ENCODE measurements around the gene UGT1A8.
"Not testable (repeated sequence)": the region's sequence is repeated elsewhere in the genome, so short reads cannot be mapped to it uniquely, and the experiment has no call there.

The UGT1A8 gene

DNA sequence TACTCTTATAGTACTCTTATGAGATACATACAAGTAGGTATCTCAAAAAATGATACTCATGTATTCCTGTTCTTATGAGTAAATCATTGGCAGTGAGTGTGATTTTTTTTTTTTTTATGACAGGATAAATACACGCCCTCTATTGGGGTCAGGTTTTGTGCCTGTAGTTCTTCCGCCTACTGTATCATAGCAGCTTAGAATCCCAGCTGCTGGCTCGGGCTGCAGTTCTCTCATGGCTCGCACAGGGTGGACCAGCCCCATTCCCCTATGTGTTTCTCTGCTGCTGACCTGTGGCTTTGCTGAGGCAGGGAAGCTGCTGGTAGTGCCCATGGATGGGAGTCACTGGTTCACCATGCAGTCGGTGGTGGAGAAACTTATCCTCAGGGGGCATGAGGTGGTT, at the start of gene UGT1A8:
Gene UGT1A8, plus strand, starts transcription at position 158 of the 400 bp plus-strand sequence. Its CDS starts 75 bp downstream, at position 233.
- not testable (repeated sequence) for DNase-seq

DNA sequence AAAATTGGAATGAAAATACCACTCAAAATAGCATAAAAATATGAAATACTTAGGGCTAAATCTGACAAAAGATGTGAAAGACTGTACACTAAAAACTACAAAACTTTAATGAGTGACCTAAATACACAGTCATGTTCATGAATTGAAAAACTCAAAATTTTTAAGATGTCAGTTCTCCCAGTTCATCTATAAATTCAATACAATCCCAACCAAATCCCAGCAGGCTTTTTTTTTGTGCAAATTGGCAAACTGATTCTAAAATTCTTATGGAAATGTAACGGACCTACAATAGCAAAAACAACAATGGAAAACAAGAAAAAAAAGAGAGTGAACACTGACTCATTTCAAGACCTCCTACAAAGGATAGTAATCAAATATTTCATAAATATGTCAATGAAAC, 46.4 kb upstream of the UGT1A8 start:
- no peak for DNase-seq

DNA sequence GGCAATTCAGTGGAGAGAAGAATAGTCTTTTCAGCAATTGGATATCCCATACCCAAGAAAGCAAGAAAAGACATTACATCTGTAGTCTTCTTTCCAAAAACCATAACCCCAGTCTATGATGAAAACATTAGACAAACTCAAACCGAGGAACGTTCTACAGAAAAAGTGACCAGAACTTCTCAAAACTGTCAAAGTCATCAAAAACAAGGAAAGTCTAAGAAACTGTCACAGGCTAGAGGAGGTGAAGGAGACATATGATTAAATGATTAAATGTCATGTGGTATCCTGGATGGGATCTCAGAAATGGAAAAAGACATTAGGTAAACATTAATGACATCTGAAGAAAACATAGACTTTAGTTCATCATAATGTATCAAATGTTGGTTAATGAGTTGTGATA, 46.0 kb upstream of the UGT1A8 start:
- DNase-seq = no peak

DNA sequence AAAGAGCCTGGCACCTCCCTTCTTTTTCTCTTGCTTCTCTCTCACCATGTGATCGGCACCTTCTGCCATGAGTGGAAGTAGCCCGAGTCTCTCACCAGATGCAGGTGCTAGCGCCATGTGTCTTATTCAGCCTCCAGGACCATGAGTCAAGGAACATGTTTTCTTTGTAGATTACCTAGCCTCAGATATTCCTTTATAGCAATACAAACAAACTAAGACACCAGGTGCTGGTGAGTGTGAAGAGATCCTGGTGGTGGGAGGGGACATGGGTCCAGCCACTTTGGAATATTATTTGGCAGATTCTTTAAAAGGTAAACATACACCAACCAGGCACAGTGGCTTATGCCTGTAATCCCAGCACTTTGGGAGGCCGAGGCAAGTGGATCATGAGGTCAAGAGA, 45.0 kb upstream of the UGT1A8 start:
- no peak for DNase-seq

DNA sequence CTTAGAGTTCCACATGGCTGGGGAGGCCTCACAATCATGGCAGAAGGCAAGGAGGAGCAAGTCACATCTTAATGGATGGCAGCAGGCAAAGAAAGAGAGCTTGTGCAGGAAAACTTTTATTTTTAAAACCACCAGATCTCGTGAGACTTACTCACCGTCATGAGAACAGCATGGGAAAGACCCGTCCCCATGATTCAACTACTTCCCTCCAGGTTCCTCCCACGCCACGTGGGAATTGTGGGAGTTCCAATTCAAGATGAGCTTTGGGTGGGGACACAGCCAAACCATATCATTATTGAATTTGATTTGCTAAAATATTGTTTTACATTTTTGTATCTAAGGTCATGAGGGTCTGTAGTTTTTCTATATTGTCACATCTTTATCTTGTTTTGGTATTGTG, 40.1 kb upstream of the UGT1A8 start:
- DNase-seq = not testable (repeated sequence)

DNA sequence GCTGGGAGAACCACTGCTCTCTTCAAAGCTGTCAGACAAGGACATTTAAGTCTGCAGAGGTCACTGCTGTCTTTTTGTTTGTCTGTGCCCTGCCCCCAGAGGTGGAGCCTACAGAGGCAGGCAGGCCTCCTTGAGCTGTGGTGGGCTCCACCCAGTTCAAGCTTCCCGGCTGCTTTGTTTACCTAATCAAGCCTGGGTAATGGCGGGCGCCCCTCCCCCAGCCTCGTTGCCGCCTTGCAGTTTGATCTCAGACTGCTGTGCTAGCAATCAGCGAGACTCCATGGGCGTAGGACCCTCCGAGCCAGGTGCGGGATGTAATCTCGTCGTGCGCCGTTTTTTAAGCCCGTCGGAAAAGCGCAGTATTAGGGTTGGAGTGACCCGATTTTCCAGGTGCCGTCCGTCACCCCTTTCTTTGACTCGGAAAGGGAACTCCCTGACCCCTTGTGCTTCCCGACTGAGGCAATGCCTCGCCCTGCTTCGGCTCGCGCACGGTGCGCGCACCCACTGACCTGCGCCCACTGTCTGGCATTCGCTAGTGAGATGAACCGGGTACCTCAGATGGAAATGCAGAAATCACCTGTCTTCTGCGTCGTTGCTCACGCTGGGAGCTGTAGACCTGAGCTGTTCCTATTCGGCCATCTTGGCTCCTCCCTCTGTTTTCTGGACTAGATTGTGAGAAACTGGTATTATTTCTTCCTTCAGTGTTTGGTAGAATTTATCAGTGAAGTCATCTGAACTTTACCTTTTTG, 34.0 kb upstream of the UGT1A8 start:
- not testable (repeated sequence) for DNase-seq

DNA sequence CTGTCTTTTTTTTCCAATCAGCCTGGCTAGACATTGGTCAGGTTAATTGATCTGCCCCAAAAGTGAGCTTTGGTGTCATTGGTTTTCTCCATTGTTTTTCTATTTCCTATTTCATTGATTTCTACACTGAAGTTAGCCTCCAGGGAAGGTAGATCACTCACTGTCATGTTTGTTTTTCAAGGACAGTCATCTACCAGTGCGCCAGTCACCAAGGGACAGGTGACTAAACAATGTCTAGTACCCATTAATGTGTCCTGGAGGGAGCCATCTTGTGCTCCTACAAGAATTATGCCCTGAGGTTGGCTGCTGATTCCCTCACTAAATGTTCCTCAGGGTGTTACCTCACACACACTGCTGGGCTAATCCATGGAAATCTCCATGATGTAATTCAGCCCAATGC, 33.2 kb upstream of the UGT1A8 start:
- no peak for DNase-seq

DNA sequence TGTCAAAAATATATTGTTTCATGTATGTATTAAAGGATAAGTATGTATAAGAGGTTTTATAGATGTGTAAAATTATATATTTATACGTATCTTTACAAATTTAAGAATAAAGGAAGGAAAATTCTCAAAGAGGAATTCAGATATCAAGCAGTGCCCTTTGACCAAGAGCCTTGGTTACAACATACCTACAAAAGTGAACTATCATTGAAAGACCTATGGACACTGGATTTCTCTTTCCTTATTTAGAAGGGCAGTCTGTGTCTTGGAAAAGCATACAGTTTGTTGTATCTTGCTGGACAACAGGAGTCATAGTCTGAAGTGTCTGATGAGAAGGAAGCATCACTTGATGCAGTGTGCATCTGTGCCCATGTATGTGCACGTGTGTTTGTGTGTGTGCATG, 29.0 kb upstream of the UGT1A8 start:
- DNase-seq = no peak

DNA sequence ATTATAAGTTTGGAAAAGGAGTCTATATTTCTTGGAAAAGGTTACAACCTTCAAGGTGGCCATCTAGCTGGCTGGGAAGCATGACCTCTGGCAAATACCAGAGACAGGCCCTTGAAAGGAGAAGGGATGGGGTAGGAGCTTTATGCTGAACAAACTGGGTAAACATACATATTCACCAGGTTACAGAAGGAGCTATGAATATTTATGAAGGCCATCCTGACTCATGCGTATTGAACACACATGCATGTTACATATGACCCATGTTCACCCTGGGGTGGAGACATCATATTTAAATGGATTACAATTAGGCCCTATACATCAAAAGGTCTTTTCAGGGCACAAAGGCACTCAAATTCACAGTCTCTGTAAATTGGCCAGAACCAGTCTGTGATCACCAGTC, 24.7 kb upstream of the UGT1A8 start:
- not testable (repeated sequence) for DNase-seq

DNA sequence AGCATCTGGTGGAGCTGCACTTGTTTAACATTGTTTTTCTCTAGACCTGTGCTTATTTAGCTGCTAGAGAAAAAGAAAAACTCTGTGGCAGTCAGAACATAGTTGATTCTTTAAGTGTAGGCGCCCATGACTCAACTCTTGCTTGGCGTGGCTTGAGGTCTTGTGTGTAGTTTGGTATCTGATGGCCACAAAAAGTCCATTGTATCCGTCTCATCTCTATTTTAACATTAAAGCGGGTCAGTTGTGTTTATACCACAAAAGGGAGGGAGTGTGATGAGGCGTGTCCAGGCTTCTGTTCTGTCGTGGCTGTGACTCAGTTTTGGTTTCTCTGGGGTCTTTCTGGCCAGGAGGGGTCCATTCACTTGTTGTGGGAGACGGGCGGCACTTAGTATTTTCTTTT, 24.2 kb upstream of the UGT1A8 start:
- DNase-seq = no peak

DNA sequence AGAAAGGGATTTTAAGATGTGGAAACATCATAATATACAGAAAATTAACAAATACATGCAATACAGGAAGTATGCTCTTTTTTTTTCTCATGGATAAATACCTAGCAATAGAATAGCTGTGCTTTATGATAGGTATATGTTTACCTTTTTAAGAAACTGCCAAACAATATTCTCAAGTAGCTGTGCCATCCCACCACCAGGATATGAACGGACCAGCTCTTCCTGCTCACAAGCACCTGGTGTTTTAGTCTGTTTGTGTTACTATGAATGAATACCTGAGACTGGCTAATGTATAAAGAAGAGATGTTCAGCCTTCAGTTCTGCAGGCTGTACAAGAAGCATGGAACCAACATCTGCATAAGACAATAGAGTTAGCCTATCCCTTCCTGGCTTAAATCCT, 19.9 kb upstream of the UGT1A8 start:
- DNase-seq = no peak

DNA sequence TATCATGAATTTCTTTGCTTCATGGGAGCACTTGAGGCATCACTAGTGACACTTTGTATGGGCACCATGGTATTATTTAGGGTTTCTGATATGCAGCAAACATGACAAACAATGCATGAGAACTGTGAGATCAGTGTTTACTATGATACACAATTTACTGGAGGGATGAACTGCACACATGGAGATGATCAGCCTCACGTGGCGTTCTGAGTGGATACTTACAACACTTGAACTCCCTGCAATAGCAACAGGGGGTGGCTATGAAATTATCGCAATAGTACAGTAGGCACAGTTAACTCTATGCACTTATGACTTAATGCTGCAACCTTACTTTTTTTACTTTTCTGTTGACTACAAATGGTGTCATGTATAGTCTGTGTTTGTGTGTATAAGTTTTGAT, 18.5 kb upstream of the UGT1A8 start:
- DNase-seq = no peak

DNA sequence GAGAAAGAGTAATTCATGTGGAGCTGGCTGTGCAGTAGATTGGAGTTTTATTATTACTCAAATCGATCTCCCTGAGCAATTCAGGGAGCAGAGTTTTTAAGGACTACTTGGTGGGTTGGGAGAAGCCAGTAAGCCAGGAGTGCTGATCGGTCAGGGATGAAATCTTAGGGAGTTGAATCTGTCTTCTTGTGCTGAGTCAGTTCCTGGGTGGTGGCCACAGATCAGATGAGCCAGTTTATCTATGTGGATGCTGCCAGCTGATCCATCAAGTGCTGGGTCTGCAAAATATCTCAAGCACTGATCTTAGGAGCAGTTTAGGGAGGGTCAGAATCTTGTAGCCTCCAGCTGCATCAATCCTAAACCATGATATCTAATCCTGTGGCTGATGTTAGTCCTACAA, 17.0 kb upstream of the UGT1A8 start:
- no peak for DNase-seq

DNA sequence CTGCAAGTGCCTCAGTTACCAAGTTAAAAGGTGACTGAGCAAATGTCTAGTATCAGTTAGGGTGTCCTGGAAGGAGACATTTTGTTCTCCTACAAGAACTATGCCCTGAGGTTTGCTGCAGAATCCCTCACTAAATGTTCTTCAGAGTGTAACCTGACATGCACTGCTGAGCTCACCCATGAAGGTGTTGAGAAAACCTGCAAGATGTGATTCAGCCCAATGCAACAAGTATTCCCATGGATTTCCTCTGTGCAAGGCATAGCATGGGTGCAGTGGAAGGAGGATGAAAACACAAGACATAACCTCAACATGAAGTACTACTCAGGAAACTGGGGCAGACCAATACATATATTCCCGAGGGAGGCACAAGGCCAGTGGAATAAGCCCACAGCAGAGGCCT, 15.4 kb upstream of the UGT1A8 start:
- DNase-seq = no peak

DNA sequence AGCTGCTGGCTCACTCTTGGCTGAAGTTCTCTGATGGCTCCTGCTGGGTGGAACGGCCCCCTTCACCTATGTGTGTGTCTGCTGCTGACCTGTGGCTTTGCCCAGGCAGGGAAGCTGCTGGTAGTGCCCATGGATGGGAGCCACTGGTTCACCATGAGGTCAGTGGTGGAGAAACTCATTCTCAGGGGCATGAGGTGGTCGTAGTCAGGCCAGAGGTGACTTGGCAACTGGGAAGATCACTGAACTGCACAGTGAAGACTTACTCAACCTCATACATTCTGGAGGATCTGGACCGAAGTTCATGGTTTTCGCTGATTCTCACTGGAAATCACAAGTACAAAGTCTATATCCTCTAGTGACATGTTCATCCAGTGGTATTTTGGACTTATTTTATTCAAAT, 13.9 kb upstream of the UGT1A8 start:
- DNase-seq = no peak

DNA sequence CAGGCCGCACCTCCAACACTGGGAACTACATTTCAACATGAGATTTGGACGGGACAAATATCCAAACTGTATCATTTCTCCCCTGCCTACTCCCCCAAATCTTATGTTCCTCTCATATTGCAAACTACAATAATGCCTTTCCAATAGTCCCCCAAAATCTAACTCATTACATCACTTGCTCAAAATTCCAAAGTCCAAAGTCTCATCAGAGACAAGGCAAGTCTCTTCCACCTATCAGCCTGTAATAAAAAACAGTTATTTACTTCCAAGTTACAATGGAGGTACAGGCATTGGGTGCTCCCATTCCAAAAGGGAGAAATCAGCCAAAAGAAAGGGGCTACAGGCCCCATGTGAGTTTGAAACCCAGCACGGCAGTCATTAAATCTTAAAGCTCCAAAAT, 12.6 kb upstream of the UGT1A8 start:
- no peak for DNase-seq

DNA sequence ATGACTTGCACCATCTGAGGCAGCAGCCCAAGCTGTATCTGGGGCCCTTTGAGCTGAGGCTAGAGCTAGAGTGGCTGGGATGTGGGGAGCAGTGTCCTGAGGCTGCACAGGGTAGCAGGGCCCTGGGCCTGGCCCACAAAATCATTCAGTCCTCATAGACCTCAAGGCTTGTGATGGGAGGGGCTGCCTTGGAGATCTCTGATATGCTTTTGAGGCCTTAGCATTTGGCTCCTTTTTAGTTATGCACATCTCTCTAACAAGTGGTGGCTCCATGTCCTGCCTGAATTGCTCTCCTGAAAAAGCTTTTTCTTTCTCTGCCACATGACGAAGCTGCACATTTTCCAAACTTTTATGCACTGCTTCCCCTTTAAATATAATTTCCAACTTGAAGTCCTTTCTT, 11.8 kb upstream of the UGT1A8 start:
- no peak for DNase-seq

DNA sequence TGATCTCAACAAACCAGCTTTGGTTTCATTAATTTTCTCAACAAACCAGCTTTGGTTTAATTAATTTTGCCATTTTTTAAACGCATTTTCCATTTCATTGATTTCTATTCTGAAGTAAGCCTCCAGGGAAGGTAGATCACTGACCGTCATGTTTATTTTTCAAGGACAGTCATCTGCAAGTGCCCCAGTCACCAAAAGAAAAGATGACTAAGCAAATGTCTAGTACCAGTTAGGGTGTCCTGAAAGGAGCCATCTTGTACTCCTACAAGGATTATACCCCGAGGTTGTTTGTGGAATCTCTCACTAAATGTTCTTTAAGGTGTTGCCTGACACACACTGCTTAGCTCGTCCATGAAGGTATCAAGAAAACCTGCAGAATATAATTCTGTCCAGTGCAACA, 6.1 kb upstream of the UGT1A8 start:
- DNase-seq = no peak

DNA sequence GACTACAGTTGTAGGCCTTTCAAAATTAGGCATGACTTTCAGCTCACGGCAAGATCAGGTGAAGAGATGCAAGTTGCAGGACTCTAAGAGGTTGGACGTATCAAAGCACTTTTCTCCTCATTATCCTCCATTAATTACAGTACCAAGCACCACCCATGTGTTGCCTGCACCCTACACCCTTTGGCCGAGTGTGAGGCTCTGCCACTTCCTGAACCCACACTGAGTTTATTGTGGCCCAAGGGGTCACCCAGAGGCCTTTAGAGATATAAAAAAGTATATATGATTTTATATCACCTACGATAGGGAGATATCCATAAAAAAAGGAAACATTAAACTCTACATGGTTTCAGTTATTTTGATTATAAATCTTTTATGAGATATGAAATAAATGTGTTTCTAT, 2.8 kb downstream of the UGT1A8 start:
- no peak for DNase-seq

DNA sequence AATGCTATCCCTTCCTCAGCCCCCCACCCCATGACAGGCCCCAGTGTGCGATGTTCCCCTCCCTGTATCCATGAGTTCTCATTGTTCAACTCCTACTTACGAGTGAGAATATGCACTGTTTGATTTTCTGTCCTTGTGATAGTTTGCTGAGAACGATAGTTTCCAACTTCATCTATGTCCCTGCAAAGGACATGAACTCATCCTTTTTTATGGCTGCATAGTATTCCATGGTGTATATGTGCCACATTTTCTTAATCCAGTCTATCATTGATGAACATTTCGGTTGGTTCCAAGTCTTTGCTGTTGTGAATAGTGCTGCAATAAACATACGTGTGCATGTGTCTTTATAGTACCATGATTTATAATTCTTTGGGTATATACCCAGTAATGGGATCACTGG, 4.4 kb downstream of the UGT1A8 start:
- not testable (repeated sequence) for DNase-seq

DNA sequence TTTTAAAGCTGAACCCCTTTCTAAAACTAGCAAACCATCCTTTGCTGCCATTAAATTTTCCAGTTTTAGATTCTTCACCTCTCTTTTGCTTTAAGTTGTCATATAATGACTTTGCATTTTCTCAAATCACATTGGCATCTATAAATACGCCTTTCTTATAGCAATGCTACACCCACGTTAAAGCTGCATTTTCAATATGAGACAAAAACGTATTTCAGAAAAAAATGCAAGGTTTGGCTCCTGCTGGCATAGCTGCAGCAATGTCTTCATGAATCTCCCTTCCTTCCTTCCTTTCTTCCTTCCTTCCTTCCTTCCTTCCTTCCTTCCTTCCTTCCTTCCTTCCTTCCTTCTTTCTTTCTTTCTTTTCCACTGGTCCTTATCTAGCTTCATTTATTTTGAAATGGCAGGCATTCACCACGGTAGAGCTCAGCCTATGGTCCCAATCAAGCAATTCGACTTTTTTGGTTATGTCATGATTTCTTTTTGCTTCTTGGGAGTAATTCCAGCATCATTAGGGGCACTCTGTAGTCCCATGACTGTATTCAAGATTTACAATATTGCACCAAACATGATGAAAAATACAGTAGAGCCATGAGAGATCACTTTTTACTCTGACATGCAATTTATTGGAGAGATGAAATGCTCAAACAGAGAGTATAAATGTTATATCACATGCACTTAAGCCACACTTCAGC, 10.0 kb downstream of the UGT1A8 start:
- no peak for DNase-seq

DNA sequence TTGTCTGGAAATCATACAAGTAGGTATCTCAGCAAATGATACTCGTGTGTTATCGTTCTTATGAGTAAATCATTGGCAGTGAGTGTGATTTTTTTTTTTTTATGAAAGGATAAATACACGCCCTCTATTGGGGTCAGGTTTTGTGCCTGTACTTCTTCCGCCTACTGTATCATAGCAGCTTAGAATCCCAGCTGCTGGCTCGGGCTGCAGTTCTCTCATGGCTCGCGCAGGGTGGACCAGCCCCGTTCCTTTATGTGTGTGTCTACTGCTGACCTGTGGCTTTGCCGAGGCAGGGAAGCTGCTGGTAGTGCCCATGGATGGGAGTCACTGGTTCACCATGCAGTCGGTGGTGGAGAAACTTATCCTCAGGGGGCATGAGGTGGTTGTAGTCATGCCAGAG, 18.9 kb downstream of the UGT1A8 start, which contains the start of gene UGT1A10:
Gene UGT1A10, plus strand, starts transcription at position 143 of the 400 bp plus-strand sequence. Its CDS starts 75 bp downstream, at position 218.
- DNase-seq = not testable (repeated sequence)

DNA sequence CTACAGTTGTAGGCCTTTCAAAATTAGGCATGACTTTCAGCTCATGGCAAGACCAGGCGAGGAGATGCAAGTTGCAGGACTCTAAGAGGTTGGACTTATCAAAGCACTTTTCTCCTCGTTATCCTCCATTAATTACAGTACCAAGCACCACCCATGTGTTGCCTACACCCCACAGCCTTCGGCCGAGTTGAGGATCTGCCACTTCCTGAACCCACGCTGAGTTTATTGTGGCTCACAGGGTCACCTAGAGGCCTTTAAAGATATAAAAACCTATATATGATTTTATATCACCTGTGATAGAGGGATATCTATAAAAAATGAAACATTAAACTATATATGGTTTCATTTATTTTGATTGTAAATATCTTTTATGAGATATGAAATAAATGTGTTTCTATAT, 21.4 kb downstream of the UGT1A8 start:
- DNase-seq = no peak

DNA sequence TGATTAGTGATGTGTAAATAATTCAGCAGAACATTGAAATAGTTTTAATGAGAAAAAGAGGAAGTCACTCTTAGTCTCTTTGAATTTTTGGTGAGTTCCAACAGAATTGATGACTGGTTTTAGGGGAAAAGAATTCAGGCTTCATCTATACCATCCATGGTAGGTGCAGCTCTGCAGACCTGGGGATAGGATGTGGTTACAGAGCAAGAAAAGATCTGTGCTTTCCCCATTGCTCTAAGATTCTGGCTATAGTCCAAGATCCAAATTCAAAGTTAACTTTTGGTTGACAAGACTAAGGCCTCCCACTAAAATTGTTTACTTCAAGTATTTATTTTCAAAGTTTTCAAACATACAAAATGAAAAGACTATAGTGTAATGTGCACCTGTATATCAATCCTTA, 22.4 kb downstream of the UGT1A8 start:
- no peak for DNase-seq

DNA sequence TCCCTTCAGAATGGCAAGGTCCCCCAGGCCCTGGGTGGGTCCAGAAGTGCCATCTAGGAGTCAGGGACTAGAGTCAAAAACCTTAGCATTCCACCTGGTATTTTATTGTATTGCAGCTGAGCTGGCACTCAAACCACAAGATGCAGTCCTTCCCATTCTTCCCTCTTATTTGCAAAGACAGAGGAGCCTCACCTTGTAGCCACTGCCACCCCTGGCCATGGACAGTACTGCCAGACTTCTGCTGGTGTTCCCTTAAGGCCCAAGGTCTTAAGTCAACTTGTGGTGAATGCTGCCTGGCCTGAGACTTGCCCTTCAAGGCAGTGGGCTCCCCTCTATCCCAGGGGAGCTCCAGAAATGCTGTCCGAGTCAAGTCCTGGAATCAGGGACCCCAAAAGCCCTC, 25.7 kb downstream of the UGT1A8 start:
- DNase-seq = no peak

Measured in stimulated activated CD4-positive, alpha-beta T cell treated with anti-CD3 and anti-CD28 coated beads, Interleukin-4, amount 100 ng/mL, for 24 hours (primary cell).